GM11168 (cell line): ENCODE measurements around the gene LINGO1.

Experiments
- in situ Hi-C: fragments of 300-500 bp; cut with MboI; formaldehyde crosslinking; loops from one replicate; pipeline ENCODE4 v1.12.0; 2022; ENCODE audit warnings: low sequenced_read_pairs; ENCODE audit not compliant: unreplicated experiment

Gene LINGO1

GRCh38 chr15:77604973-77605372 lies 27.7 kb downstream of the LINGO1 start:
- in situ Hi-C loops = no loop called here

GRCh38 chr15:77603611-77604336 lies 28.9 kb downstream of the LINGO1 start:
- in situ Hi-C loops = no loop called here

GRCh38 chr15:77602800-77603199 lies 29.9 kb downstream of the LINGO1 start:
- in situ Hi-C loops = no loop called here

GRCh38 chr15:77599899-77600298 lies 32.8 kb downstream of the LINGO1 start:
- in situ Hi-C loops = no loop called here

GRCh38 chr15:77599357-77599756 lies 33.4 kb downstream of the LINGO1 start:
- in situ Hi-C loops = no loop called here

- in situ Hi-C loops = no loop called here
Measured at GRCh38 chr15:77598644-77599043, 34.1 kb downstream of the LINGO1 start.

- in situ Hi-C loops = no loop called here
Measured at GRCh38 chr15:77597804-77598453, 34.8 kb downstream of the LINGO1 start.

- in situ Hi-C loops = no loop called here
Measured at GRCh38 chr15:77596821-77597803, 35.6 kb downstream of the LINGO1 start.

GRCh38 chr15:77595231-77595630 lies 37.5 kb downstream of the LINGO1 start:
- in situ Hi-C loops = no loop called here

GRCh38 chr15:77592758-77593157 lies 40.0 kb downstream of the LINGO1 start:
- in situ Hi-C loops = no loop called here

GRCh38 chr15:77591968-77592613 lies 40.6 kb downstream of the LINGO1 start:
- in situ Hi-C loops = no loop called here

- in situ Hi-C loops = no loop called here
Measured at GRCh38 chr15:77589839-77590238, 42.9 kb downstream of the LINGO1 start.

GRCh38 chr15:77588126-77588525 lies 44.6 kb downstream of the LINGO1 start:
- in situ Hi-C loops = no loop called here

GRCh38 chr15:77584691-77585090 lies 48.0 kb downstream of the LINGO1 start:
- in situ Hi-C loops = no loop called here

GRCh38 chr15:77584201-77584600 lies 48.5 kb downstream of the LINGO1 start:
- in situ Hi-C loops = no loop called here

GRCh38 chr15:77582763-77583162 lies 49.9 kb downstream of the LINGO1 start:
- in situ Hi-C loops = no loop called here

- in situ Hi-C loops = no loop called here
Measured at GRCh38 chr15:77581896-77582569, 50.7 kb downstream of the LINGO1 start.

GRCh38 chr15:77580996-77581682 lies 51.6 kb downstream of the LINGO1 start:
- in situ Hi-C loops = no loop called here

- in situ Hi-C loops = no loop called here
Measured at GRCh38 chr15:77579498-77580188, 53.1 kb downstream of the LINGO1 start.
